Retinal pigment epithelial cell (primary cell): ENCODE data around the gene BSND.
"Not testable (repeated sequence)": the region's sequence is repeated elsewhere in the genome, so short reads cannot be mapped to it uniquely, and the experiment has no call there.

Source experiments
- DNase-seq: peaks from one replicate; pipeline ENCODE4 v3.0.0-alpha.2; 2010; ENCODE audit warnings: low read depth
- H3K4me3 ChIP-seq: 2 replicates; pipeline ENCODE4 v1.5.1; 2011; ENCODE audit warnings: mild to moderate bottlenecking, low read length, control low read depth, moderate library complexity
- CTCF ChIP-seq: conservative IDR thresholded peaks from 2 replicates; pipeline ENCODE4 v1.5.1; 2011; ENCODE audit warnings: low read depth, low read length, control low read depth, inconsistent platforms

BSND gene

DNA sequence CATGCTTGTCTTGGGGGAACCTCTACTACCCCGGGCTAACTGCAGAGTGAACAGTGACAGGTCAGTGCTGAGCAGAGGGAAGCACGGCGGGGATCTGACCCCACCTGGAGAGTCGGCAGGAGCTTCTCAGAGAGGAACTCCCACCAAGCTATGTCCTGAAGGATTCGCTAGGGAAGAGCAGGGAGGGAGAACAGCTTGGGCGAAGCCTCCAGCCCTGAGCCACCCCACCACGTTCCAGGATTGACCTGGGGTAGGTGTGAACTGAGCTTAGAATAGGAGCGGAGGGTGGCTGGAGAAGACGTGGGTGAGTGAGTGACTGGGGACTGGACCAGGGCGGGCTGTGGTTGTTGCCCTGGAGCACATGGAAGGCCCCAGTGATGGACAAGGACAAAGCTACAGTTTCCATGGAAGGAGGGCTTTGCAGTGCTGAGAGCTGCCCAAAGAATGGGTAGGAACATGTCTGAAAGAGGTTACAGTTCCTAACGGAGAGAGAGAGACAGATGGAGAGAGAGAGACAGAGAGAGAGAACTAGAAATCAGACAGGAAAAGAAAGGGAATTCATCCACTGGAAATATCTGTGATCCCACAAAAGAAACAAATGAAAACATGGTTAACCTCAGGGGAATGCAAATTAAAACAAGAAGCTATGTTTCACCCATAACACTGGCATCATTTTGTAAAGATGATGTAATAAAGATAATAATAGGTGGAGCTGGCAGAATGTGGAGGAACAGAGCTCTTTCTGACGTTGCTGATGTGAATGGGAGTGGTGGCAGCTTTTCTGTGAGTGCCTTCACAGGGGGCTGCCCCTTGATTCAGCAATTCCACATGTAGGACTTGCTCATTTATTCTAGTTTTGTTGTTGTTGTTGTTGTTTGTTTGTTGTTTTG lies 17.2 kb downstream of the BSND start:
- TF ChIP-seq CTCF, result no peak
- DNase-seq, result no peak
- H3K4me3 ChIP-seq, result no peak overlapping the region

- H3K4me3 ChIP-seq, result no peak overlapping the region
- no peak for TF ChIP-seq CTCF
- DNase-seq, result no peak
Observed at GRCh38 chr1:55018395-55018794, 19.7 kb downstream of the BSND start.

- peak; percentile 74 for DNase-seq
- TF ChIP-seq CTCF, result peak; percentile 95
- no peak overlapping the region for H3K4me3 ChIP-seq
Observed at GRCh38 chr1:55021942-55022546, 23.3 kb downstream of the BSND start.

DNA sequence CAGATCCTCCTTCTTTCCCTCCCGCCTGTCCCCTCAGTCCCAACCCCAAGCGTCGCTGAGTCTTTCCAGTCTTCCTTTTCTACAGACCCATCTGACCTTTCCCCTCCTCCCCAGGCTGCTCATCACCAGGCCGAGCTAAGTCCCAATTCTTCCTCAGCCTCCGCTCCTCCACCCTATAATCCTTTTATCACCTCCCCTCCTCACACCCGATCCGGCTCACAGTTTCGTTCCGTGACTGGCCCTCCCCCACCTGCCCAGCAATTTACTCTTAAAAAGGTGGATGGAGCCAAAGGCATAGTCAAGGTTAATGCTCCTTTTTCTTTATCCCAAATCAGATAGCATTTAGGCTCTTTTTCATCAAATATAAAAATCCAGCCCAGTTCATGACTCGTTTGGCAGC lies 25.4 kb downstream of the BSND start:
- not testable (repeated sequence) for DNase-seq, H3K4me3 ChIP-seq

DNA sequence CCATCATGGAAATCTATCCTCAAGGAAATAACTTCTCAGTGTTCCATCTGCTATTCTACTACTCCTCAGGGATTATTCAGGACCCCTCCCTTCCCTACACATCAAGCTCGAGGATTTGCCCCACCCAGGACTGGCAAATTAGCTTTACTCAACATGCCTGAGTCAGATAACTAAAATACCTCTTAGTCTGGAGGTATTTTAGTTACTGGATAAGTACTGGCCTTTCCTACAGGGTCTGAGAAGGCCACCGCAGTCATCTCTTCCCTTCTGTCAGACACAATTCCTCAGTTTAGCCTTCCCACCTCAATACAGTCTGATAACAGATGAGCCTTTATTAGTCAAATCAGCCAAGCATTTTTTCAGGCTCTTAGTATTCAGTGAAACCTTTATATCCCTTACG lies 27.9 kb downstream of the BSND start:
- not testable (repeated sequence) for H3K4me3 ChIP-seq, DNase-seq

GRCh38 chr1:55031098-55031497 lies 32.4 kb downstream of the BSND start:
- not testable (repeated sequence) for DNase-seq, H3K4me3 ChIP-seq

GRCh38 chr1:55033265-55033614 lies 34.5 kb downstream of the BSND start:
- TF ChIP-seq CTCF, result no peak
- no peak for DNase-seq
- no peak overlapping the region for H3K4me3 ChIP-seq

GRCh38 chr1:55034476-55035133 lies 35.9 kb downstream of the BSND start:
- no peak overlapping the region for H3K4me3 ChIP-seq
- no peak for DNase-seq
- TF ChIP-seq CTCF, result no peak
